Measurements from ENCODE around the gene LEKR1.
"Not testable (repeated sequence)": the region's sequence is repeated elsewhere in the genome, so short reads cannot be mapped to it uniquely, and the experiment has no call there.

Gene LEKR1

GRCh38 chr3:156888176-156888575 lies 62.0 kb downstream of the LEKR1 start:
- Histone ChIP-seq H3K14ac (ENCODE audit: low read length) (no peak overlapping the region), H3K9ac (ENCODE audit: low read length) (no peak overlapping the region), H4K91ac (ENCODE audit: low read depth, low read length) (no peak overlapping the region), H3K27ac (ENCODE audit: low read depth, low read length) (no peak overlapping the region), H2BK120ac (ENCODE audit: insufficient read depth, low read length, poor library complexity) (no peak overlapping the region), H3K4ac (ENCODE audit: low read depth, low read length) (no peak overlapping the region), H2BK5ac (ENCODE audit: low read depth, low read length, poor library complexity) (no peak overlapping the region), H3K23ac (ENCODE audit: low read length) (no peak overlapping the region), H3K79me1 (ENCODE audit: low read length) (no peaks in the 10 kb centered on the region), H3K27me3 (ENCODE audit: insufficient read depth, low read length) (no peaks in the 10 kb centered on the region), H3K18ac (ENCODE audit: low read length) (no peak overlapping the region), H4K8ac (ENCODE audit: low read depth, low read length) (no peak overlapping the region), H3K36me3 (ENCODE audit: control insufficient read depth in 1 of 2, insufficient read depth in 2 of 2, low read length in 2 of 2) (no peaks in the 10 kb centered on the region), H2BK12ac (ENCODE audit: low read length) (no peak overlapping the region), H3K4me3 (ENCODE audit: low read depth, low read length) (no peak overlapping the region), H3K79me2 (ENCODE audit: control insufficient read depth, insufficient read depth, low read length, poor library complexity) (no peaks in the 10 kb centered on the region), H2AFZ (ENCODE audit: insufficient read depth, low read length, poor library complexity) (no peak overlapping the region), H3K9me3 (ENCODE audit: insufficient read depth, low read depth, low read length) (peaks cover 5% of the 10 kb centered on the region), H3K4me1 (ENCODE audit: control insufficient read depth in 1 of 2, insufficient read depth in 2 of 2, low read length in 2 of 2) (no peaks in the 10 kb centered on the region), H4K12ac (ENCODE audit: low read depth, low read length) (no peak overlapping the region), H3K4me2 (ENCODE audit: low read length) (no peak overlapping the region), H2AK5ac (ENCODE audit: low read length) (no peak overlapping the region)
- DNase-seq, result no peak
- no CpG with 5 or more reads among the region's 2 CpGs for WGBS (ENCODE audit: extremely low coverage, insufficient coverage, insufficient read length)

- Histone ChIP-seq H2AFZ (ENCODE audit: insufficient read depth, low read length, poor library complexity) (no peak overlapping the region), H3K79me1 (ENCODE audit: low read length) (no peaks in the 10 kb centered on the region), H3K14ac (ENCODE audit: low read length) (no peak overlapping the region), H3K9me3 (ENCODE audit: insufficient read depth, low read depth, low read length) (peaks cover 5% of the 10 kb centered on the region), H3K79me2 (ENCODE audit: control insufficient read depth, insufficient read depth, low read length, poor library complexity) (no peaks in the 10 kb centered on the region), H3K4me3 (ENCODE audit: low read depth, low read length) (no peak overlapping the region), H3K23ac (ENCODE audit: low read length) (no peak overlapping the region), H3K27ac (ENCODE audit: low read depth, low read length) (no peak overlapping the region), H3K4me1 (ENCODE audit: control insufficient read depth in 1 of 2, insufficient read depth in 2 of 2, low read length in 2 of 2) (no peaks in the 10 kb centered on the region), H2BK12ac (ENCODE audit: low read length) (no peak overlapping the region), H4K91ac (ENCODE audit: low read depth, low read length) (no peak overlapping the region), H2AK5ac (ENCODE audit: low read length) (no peak overlapping the region), H3K27me3 (ENCODE audit: insufficient read depth, low read length) (no peaks in the 10 kb centered on the region), H3K18ac (ENCODE audit: low read length) (no peak overlapping the region), H3K36me3 (ENCODE audit: control insufficient read depth in 1 of 2, insufficient read depth in 2 of 2, low read length in 2 of 2) (no peaks in the 10 kb centered on the region), H4K8ac (ENCODE audit: low read depth, low read length) (no peak overlapping the region), H2BK120ac (ENCODE audit: insufficient read depth, low read length, poor library complexity) (no peak overlapping the region), H3K4ac (ENCODE audit: low read depth, low read length) (no peak overlapping the region), H2BK5ac (ENCODE audit: low read depth, low read length, poor library complexity) (no peak overlapping the region), H4K12ac (ENCODE audit: low read depth, low read length) (no peak overlapping the region), H3K9ac (ENCODE audit: low read length) (no peak overlapping the region), H3K4me2 (ENCODE audit: low read length) (no peak overlapping the region)
- no peak for DNase-seq
- WGBS (ENCODE audit: extremely low coverage, insufficient coverage, insufficient read length), result no CpG with 5 or more reads among the region's 1 CpG
These were observed 62.4 kb downstream of the LEKR1 start for GRCh38 chr3:156888576-156888975.

GRCh38 chr3:156892701-156893100 lies 66.5 kb downstream of the LEKR1 start:
- H3K36me3 ChIP-seq (ENCODE audit: control insufficient read depth in 1 of 2, insufficient read depth in 2 of 2, low read length in 2 of 2), result no peaks in the 10 kb centered on the region
- H3K14ac ChIP-seq (ENCODE audit: low read length), result no peak overlapping the region
- no peak overlapping the region for H3K23ac ChIP-seq (ENCODE audit: low read length)
- H3K27me3 ChIP-seq (ENCODE audit: insufficient read depth, low read length), result no peaks in the 10 kb centered on the region
- H3K4me1 ChIP-seq (ENCODE audit: control insufficient read depth in 1 of 2, insufficient read depth in 2 of 2, low read length in 2 of 2), result no peaks in the 10 kb centered on the region
- H3K79me2 ChIP-seq (ENCODE audit: control insufficient read depth, insufficient read depth, low read length, poor library complexity), result no peaks in the 10 kb centered on the region
- H2BK5ac ChIP-seq (ENCODE audit: low read depth, low read length, poor library complexity), result no peak overlapping the region
- no peak overlapping the region for H3K4ac ChIP-seq (ENCODE audit: low read depth, low read length)
- H3K18ac ChIP-seq (ENCODE audit: low read length), result no peak overlapping the region
- H2BK12ac ChIP-seq (ENCODE audit: low read length), result no peak overlapping the region
- no peak overlapping the region for H2BK120ac ChIP-seq (ENCODE audit: insufficient read depth, low read length, poor library complexity)
- no peak overlapping the region for H4K12ac ChIP-seq (ENCODE audit: low read depth, low read length)
- no peaks in the 10 kb centered on the region for H3K79me1 ChIP-seq (ENCODE audit: low read length)
- H3K9ac ChIP-seq (ENCODE audit: low read length), result no peak overlapping the region
- H2AFZ ChIP-seq (ENCODE audit: insufficient read depth, low read length, poor library complexity), result no peak overlapping the region
- H4K91ac ChIP-seq (ENCODE audit: low read depth, low read length), result no peak overlapping the region
- no peak overlapping the region for H3K27ac ChIP-seq (ENCODE audit: low read depth, low read length)
- no peak overlapping the region for H4K8ac ChIP-seq (ENCODE audit: low read depth, low read length)
- DNase-seq, result peak; percentile 0 to 44
- no peak overlapping the region for H3K4me2 ChIP-seq (ENCODE audit: low read length)
- no peak overlapping the region for H2AK5ac ChIP-seq (ENCODE audit: low read length)
- no peak overlapping the region for H3K4me3 ChIP-seq (ENCODE audit: low read depth, low read length)
- no peaks in the 10 kb centered on the region for H3K9me3 ChIP-seq (ENCODE audit: insufficient read depth, low read depth, low read length)
- no CpG with 5 or more reads among the region's 1 CpG for WGBS (ENCODE audit: extremely low coverage, insufficient coverage, insufficient read length)

GRCh38 chr3:156895374-156895773 lies 69.2 kb downstream of the LEKR1 start:
- not testable (repeated sequence) for H3K4me3 ChIP-seq (ENCODE audit: low read depth, low read length); H3K4me2 ChIP-seq (ENCODE audit: low read length); H4K8ac ChIP-seq (ENCODE audit: low read depth, low read length); H3K4ac ChIP-seq (ENCODE audit: low read depth, low read length); H3K79me1 ChIP-seq (ENCODE audit: low read length); H4K91ac ChIP-seq (ENCODE audit: low read depth, low read length); H3K23ac ChIP-seq (ENCODE audit: low read length); H2BK12ac ChIP-seq (ENCODE audit: low read length); DNase-seq; H3K27ac ChIP-seq (ENCODE audit: low read depth, low read length); H3K79me2 ChIP-seq (ENCODE audit: control insufficient read depth, insufficient read depth, low read length, poor library complexity); H3K4me1 ChIP-seq (ENCODE audit: control insufficient read depth in 1 of 2, insufficient read depth in 2 of 2, low read length in 2 of 2); H4K12ac ChIP-seq (ENCODE audit: low read depth, low read length); H3K18ac ChIP-seq (ENCODE audit: low read length); H3K36me3 ChIP-seq (ENCODE audit: control insufficient read depth in 1 of 2, insufficient read depth in 2 of 2, low read length in 2 of 2); H2BK120ac ChIP-seq (ENCODE audit: insufficient read depth, low read length, poor library complexity); H3K27me3 ChIP-seq (ENCODE audit: insufficient read depth, low read length); H2AK5ac ChIP-seq (ENCODE audit: low read length); H3K9ac ChIP-seq (ENCODE audit: low read length); H2BK5ac ChIP-seq (ENCODE audit: low read depth, low read length, poor library complexity); H3K9me3 ChIP-seq (ENCODE audit: insufficient read depth, low read depth, low read length); H3K14ac ChIP-seq (ENCODE audit: low read length); H2AFZ ChIP-seq (ENCODE audit: insufficient read depth, low read length, poor library complexity)
- no CpG with 5 or more reads among the region's 1 CpG for WGBS (ENCODE audit: extremely low coverage, insufficient coverage, insufficient read length)

Data from trophoblast cell (in vitro differentiated cells and primary cell).